NCI-H345 (cell line): ENCODE data around the gene YPEL2.

Experiments used
- DNase-seq: peaks from one replicate; lab custom pipeline; 2025; lab: John Stamatoyannopoulos, UW

The YPEL2 gene

GRCh38 chr17:59357219-59357697, 25.8 kb downstream of the YPEL2 start:
- no peak for DNase-seq

GRCh38 chr17:59357929-59358328, 26.5 kb downstream of the YPEL2 start:
- DNase-seq = no peak

GRCh38 chr17:59361386-59361785, 29.9 kb downstream of the YPEL2 start:
- DNase-seq = no peak

- peak; percentile 41 for DNase-seq
Observed at GRCh38 chr17:59361916-59362810, 30.7 kb downstream of the YPEL2 start.

GRCh38 chr17:59362811-59363205, 31.4 kb downstream of the YPEL2 start:
- no peak for DNase-seq

- no peak for DNase-seq
Observed at GRCh38 chr17:59365383-59365981, 34.0 kb downstream of the YPEL2 start.

GRCh38 chr17:59366040-59366757, 34.7 kb downstream of the YPEL2 start:
- DNase-seq = peak; percentile 30

- peak; percentile 69 for DNase-seq
Observed at GRCh38 chr17:59366773-59367656, 35.6 kb downstream of the YPEL2 start.

GRCh38 chr17:59367657-59368045, 36.2 kb downstream of the YPEL2 start:
- DNase-seq = no peak

GRCh38 chr17:59368218-59368857, 36.9 kb downstream of the YPEL2 start:
- no peak for DNase-seq

- DNase-seq = no peak
Observed at GRCh38 chr17:59369031-59369975, 37.8 kb downstream of the YPEL2 start.

GRCh38 chr17:59370593-59371299, 39.3 kb downstream of the YPEL2 start:
- no peak for DNase-seq

GRCh38 chr17:59371416-59372100, 40.1 kb downstream of the YPEL2 start:
- DNase-seq = no peak

- DNase-seq = no peak
Observed at GRCh38 chr17:59372138-59372751, 40.8 kb downstream of the YPEL2 start.

GRCh38 chr17:59373882-59374495, 42.5 kb downstream of the YPEL2 start:
- DNase-seq = no peak

- DNase-seq = no peak
Observed at GRCh38 chr17:59374612-59375011, 43.2 kb downstream of the YPEL2 start.

GRCh38 chr17:59375857-59376256, 44.4 kb downstream of the YPEL2 start:
- DNase-seq = no peak

- no peak for DNase-seq
Observed at GRCh38 chr17:59376506-59376905, 45.1 kb downstream of the YPEL2 start.
